Pancreas (tissue), 10 donors: Measurements from ENCODE around the gene PTGIS. TPM values are rescaled to one million over a fixed set of nuclear protein-coding genes. Genes with fewer than 3 reads are reported as not detected.

Experiments used
- ATAC-seq, 4 donors: fragments of 200-7000 bp; cut with Tn5 transposase; one replicate each; pipeline versions ENCODE4 v1.8.0 to v1.9.1; 2020; ENCODE audit warnings: mild to moderate bottlenecking in 4 of 4, moderate library complexity in 4 of 4
- DNase-seq, 6 donors: peaks; one replicate each; pipeline ENCODE4 v3.0.0-alpha.2; 2020
- FAIRE-seq: peaks from 2 replicates; lab custom pipeline; 2012; peaks lifted over from hg19 to GRCh38; lab: Jason Lieb, UNC
- H3K27ac ChIP-seq, 4 donors: fragments of 200-600 bp; sonication (generic); 1 replicate in 3 of 4; 2 replicates in 1 of 4; pipeline versions ENCODE4 v1.5.0 to v1.8.0; 2020
- H3K27me3 ChIP-seq, 4 donors: fragments of 200-600 bp; one replicate each; pipeline ENCODE4 v1.8.0; 2021
- H3K36me3 ChIP-seq, 3 donors: fragments of 200-600 bp; sonication (generic) in 1 of 3; one replicate each; pipeline versions ENCODE4 v1.5.0 to v1.8.0; 2020 to 2021
- H3K4me1 ChIP-seq, 3 donors: fragments of 200-600 bp; one replicate each; pipeline ENCODE4 v1.8.0; 2021
- H3K4me3 ChIP-seq, 4 donors: fragments of 200-600 bp; sonication (generic) in 2 of 4; one replicate each; pipeline versions ENCODE4 v1.5.0 to v1.8.0; 2020 to 2021
- H3K9me3 ChIP-seq, 4 donors: fragments of 200-600 bp; one replicate each; pipeline ENCODE4 v1.8.0; 2021
- CTCF ChIP-seq, 4 donors: fragments of 200-600 bp; sonication (generic) in 3 of 4; IDR thresholded peaks; one replicate each; pipeline versions ENCODE4 v1.5.0 to v1.8.0; 2021; ENCODE audit warnings: antibody characterized with exemption in 4 of 4
- WGBS, 2 donors: extraction: QIAGEN DNeasy Blood & Tissue Kit; methylation state at CpG; one replicate each; pipeline ENCODE4 v1.1.7; 2013; 5-methylcytosine and 5-hydroxymethylcytosine counted together
- intact Hi-C, 3 donors: fragments of 100-400 bp; cut with DNase I; formaldehyde crosslinking; loops; one replicate each; pipeline versions ENCODE4 v1.11.1 to v1.14.2; 2022
- polyA plus RNA-seq, 2 donors: library from polyadenylated mRNA; stranded (reverse); fragments of 200-250 nt; gene quantifications; one replicate each; pipeline ENCODE4 v1.2.3, GENCODE V29; 2013
- total RNA-seq, 6 donors: library from RNA; stranded (reverse); fragmentation: NEBNext Ultra II Directional in 4 of 6; extraction: Animal tissue kit (Norgen Biotek cat#: 25700) in 4 of 6; gene quantifications; one replicate each; pipeline versions ENCODE4 v1.2.1 to v1.2.4, GENCODE V29; 2021 to 2023
- donor health status: healthy with polysubstance abuse.
- donor health status: DM: no; HTN: no; CAD: no; lungs with moderate emphysema.
- donor health status: DM: no; HTN: no; CAD: no.
- donor health status: control.
- donor health status: control.
- donor health status: Bipolar disorder and iron deficiency.
- donor health status: DM: yes; HTN: yes; CAD: no.
- donor health status: DM: no; HTN: no; CAD: no.
- donor health status: DM: no; HTN: no; CAD: no.
- donor health status: DM: yes; HTN: yes; CAD: no.

Gene PTGIS
- total and polyA plus RNA-seq, 8 donors: 1.2 to 16.2 (median 2.9) TPM

DNA sequence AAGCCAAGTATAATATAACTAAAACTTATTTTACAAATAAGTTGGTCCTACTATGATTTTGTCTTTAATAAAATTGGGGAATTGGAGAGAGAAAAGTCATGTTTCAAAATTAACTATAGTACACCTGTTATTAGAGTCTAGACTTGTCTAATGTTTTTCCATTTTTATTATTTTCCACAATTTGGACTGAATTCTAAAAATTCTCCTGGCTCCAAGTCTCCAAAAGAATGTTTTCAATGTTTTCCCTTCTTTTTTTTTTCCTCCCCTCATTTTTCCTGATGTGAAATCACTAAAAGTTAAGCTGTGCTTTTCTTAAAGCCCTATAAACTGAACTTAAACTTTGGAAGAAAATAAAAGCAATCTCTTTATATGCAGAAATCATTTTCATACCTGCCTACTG lies 11.3 kb downstream of the PTGIS start:
- Histone ChIP-seq H3K4me1 (no peaks in the 10 kb centered on the region), H3K27ac (no peak overlapping the region), H3K36me3 (no peaks in the 10 kb centered on the region), H3K4me3 (no peak overlapping the region), H3K27me3 (no peaks in the 10 kb centered on the region), H3K9me3 (no peaks in the 10 kb centered on the region)
- TF ChIP-seq CTCF (IDR thresholded peaks at IDR 0.05): no peak
- no peak for FAIRE-seq
- DNase-seq: no peak
- intact Hi-C loops: no loop called here
- no peak for ATAC-seq

DNA sequence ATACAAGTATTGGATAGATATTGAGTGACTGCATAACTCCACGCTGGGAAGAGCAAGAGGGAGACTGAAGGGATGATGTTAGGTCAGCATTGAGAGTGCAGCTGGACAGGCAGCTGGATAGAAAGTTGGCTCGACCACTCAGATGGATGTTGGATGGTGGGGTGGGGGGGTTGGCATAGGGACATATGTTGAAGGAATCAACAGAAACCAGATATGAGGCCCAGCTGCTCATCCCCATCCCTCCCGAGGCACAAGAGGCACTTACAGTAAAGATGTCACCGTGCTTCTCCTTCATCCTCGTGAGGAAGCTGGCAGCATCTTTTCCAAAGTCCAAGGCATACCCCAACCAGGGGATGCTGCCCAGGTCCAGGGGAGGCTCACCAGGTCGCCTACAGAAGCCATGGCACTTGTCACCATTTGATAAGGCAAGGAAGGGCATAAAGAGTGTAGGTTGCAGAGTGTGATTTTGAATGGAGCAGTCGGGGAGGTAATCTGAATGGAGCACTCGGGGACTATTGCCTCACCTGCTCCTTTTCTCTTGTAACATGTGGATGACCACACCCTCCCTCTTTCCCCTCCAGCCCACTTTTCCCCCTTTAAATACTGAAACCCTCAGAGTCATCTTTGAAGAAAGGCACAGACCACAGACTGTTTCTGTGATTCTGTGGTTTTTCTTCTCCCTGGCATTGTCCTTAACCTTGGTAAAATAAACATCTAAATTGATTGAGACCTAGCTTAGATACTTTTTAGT lies 18.0 kb downstream of the PTGIS start:
- H3K9me3 ChIP-seq: no peaks in the 10 kb centered on the region
- H3K4me1 ChIP-seq: no peaks in the 10 kb centered on the region
- H3K4me3 ChIP-seq: no peak overlapping the region
- no peak for ATAC-seq
- intact Hi-C loops: no loop called here
- no peaks in the 10 kb centered on the region for H3K36me3 ChIP-seq
- WGBS, 2 donors: 66 to 76% methylated on average over 8 of the region's 8 CpGs
- no peak overlapping the region for H3K27ac ChIP-seq
- no peak for FAIRE-seq
- no peaks in the 10 kb centered on the region for H3K27me3 ChIP-seq
- DNase-seq: no peak
- TF ChIP-seq CTCF (IDR thresholded peaks at IDR 0.05): no peak

GRCh38 chr20:49548371-49548947 lies 19.5 kb downstream of the PTGIS start:
- no peaks in the 10 kb centered on the region for H3K36me3 ChIP-seq
- TF ChIP-seq CTCF (IDR thresholded peaks at IDR 0.05): no peak
- no peaks in the 10 kb centered on the region for H3K27me3 ChIP-seq
- no peak overlapping the region for H3K4me3 ChIP-seq
- WGBS, 2 donors: 96 to 100% methylated on average over 1 of the region's 1 CpG
- no peak overlapping the region for H3K27ac ChIP-seq
- H3K4me1 ChIP-seq: no peaks in the 10 kb centered on the region
- FAIRE-seq: no peak
- intact Hi-C loops: no loop called here
- ATAC-seq: no peak
- no peak for DNase-seq
- H3K9me3 ChIP-seq: no peaks in the 10 kb centered on the region

DNA sequence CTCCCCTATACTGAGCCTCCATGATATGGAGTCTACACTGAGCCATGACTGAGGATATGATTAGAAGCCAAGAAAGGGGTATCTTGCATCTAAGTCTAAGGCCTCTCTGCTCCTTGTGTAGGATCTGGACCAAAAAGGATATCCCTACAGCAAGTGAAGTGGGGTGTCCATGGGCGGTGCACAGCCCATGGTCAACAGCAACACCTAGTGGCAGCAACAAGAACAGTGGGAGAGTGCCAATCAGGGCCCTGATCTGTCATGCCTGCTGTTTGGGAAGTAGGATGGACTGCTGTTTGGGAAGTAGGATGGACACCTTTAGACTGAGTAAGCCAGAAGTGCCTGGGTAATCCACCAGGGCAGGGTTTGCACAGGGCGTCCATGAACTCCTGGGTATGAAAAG lies 22.4 kb downstream of the PTGIS start:
- Histone ChIP-seq H3K4me3 (no peak overlapping the region), H3K36me3 (no peaks in the 10 kb centered on the region), H3K27ac (no peak overlapping the region), H3K27me3 (no peaks in the 10 kb centered on the region), H3K4me1 (no peaks in the 10 kb centered on the region), H3K9me3 (no peaks in the 10 kb centered on the region)
- intact Hi-C loops: no loop called here
- no peak for TF ChIP-seq CTCF (IDR thresholded peaks at IDR 0.05)
- DNase-seq (no peak), FAIRE-seq (no peak), ATAC-seq (no peak)
- WGBS, 2 donors: 80 to 91% methylated on average over 2 of the region's 2 CpGs

DNA sequence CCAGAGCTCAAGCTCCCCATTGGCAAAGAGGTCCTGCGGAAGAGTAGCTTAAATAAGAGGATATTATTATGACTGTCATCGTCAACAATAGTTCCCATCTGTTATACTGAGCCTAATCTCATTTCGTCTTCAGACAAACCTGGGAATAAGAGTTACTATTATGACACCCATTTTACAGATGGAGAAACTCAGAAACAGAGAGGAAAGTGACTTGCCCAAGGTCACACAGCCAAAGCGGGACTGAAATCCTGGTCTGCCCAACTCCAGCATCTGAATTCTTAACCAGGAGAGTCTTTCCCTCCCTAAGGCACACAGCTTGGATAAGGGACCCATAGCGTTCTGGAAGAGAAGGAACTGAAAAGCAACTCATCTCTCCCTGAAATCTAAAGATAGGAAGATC lies 23.4 kb downstream of the PTGIS start:
- H3K36me3 ChIP-seq: no peaks in the 10 kb centered on the region
- H3K4me1 ChIP-seq: no peaks in the 10 kb centered on the region
- no peaks in the 10 kb centered on the region for H3K27me3 ChIP-seq
- intact Hi-C loops: loop anchor here in 1 of 3 donors (5.0 kb wide), 1 partner anchor 63 kb away; no protein-coding TSS in a partner anchor
- H3K4me3 ChIP-seq: no peak overlapping the region
- ATAC-seq (no peak), DNase-seq (no peak), FAIRE-seq (no peak)
- TF ChIP-seq CTCF (IDR thresholded peaks at IDR 0.05): no peak
- WGBS, 2 donors: 82 to 91% methylated on average over 5 of the region's 5 CpGs
- no peaks in the 10 kb centered on the region for H3K9me3 ChIP-seq
- no peak overlapping the region for H3K27ac ChIP-seq
